T-helper 1 cell treated with Interleukin-12 subunit alpha and Interleukin-12 subunit beta and Interleukin-4 antibody, amounts not matched to agents 30 ng/mL and 1 ng/mL, for 36 hours (primary cell): ENCODE measurements around the gene MPRIP. TPM values are rescaled to one million over a fixed set of nuclear protein-coding genes. Genes with fewer than 3 reads are reported as not detected.

Experiments
- intact Hi-C: fragments of 100-400 bp; cut with micrococcal nuclease; formaldehyde crosslinking; loops from one replicate; pipeline ENCODE4 v1.15.1; 2024
- total RNA-seq: library from RNA; stranded (reverse); gene quantifications from 2 replicates; pipeline ENCODE4 v1.2.3, GENCODE V29; 2022

MPRIP gene
- total RNA-seq, 1 donor from 2014 or later, result 212 TPM

GRCh38 chr17:17084941-17085340, 42.7 kb downstream of the MPRIP start:
- intact Hi-C loops, result no loop called here

GRCh38 chr17:17086585-17086984, 44.3 kb downstream of the MPRIP start:
- intact Hi-C loops, result no loop called here

- intact Hi-C loops, result no loop called here
Measured at GRCh38 chr17:17087424-17088015, 45.3 kb downstream of the MPRIP start.

GRCh38 chr17:17088086-17088485, 45.8 kb downstream of the MPRIP start:
- intact Hi-C loops, result no loop called here

DNA sequence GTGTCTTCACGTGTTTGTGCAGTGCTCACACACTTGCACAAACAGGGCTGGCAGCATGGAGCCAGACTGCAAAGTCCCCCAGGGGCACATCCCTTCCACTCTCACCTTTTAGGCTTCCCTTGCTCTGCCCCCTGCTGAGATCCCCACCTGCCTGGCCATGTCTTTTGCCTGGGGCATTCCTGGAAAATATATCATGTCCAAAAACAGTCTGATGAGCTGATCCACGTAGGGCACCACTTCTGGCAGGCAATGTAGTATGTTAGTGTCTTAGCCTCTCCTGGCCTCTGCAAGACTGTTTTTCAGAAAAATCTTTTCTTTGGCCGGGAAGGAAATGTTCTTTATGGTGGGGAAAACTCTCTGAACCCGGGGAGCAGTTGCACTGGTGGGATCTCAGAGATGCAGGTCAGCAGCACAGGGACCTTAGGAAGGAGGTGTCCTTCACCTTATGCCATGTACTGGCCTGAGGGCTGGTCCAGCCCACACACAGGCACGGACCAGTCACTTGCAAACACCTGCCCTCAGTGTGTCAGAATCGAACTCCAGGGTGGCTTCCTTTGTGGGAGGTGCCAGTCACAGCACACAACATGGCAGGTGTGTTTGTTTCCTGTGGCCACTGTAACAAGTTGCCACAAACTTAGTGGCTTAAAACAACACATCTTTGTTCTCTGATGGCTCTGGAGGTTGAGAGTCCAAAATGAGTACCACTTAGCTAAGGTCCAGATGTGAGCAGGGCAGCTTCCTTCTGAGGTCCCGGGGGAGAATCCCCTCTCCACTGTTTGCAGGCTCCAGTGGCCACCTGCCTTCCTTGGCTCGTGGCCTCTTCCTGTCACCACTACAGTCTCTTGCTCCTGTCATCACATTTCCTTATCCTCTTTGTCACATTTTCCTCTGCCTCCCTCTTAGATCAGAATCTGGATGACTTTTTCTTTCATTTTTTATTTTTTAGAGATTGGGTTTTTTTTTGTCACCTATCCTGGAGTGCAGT, 46.6 kb downstream of the MPRIP start:
- intact Hi-C loops, result no loop called here

- intact Hi-C loops, result no loop called here
Measured at GRCh38 chr17:17089796-17090641, 47.8 kb downstream of the MPRIP start.

GRCh38 chr17:17090642-17091103, 48.4 kb downstream of the MPRIP start:
- intact Hi-C loops, result no loop called here

GRCh38 chr17:17091276-17091675, 49.0 kb downstream of the MPRIP start:
- intact Hi-C loops, result no loop called here

DNA sequence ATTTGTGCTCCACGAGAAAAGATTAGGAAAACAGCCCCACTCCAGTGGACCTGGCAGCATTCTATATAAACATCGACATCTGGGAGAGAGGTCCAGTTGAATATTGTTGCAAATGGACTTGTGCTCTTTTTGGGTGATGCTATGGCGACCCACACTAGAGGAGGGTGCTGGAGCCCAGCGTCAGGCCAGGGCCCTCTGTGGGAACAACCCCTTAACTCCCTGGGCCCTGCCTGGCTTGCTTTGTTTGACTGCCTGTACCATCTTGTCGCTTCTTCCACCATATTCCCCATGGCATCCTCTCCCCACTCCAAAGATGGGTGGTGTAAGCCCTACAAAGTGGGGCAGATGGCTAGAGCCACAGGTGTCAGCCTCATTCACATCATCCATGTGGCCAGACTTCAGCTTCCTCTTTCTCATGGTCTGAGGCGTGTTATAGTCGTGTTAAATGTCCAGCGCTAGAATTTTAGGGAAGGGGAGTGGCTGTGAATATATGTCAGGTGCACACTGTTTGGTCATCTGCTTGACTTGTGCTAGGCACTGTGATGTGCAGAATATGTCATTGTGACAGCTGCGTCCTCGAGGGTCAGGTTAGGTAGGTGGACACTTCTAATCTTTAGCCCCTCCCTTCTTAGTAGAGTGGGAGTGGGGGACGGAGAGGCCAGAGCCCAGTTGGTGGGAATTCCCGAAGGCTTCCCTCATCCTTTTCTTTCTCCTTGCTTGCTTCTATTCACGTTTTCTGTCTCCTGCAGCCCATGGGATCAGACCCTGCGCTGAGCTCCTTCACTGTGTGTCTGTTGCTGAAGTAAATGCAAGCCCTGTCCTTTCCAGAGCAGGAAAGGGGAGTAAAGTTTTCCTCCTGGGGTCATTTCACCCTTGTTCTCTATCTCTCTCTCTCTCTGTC, 49.8 kb downstream of the MPRIP start:
- intact Hi-C loops, result no loop called here

DNA sequence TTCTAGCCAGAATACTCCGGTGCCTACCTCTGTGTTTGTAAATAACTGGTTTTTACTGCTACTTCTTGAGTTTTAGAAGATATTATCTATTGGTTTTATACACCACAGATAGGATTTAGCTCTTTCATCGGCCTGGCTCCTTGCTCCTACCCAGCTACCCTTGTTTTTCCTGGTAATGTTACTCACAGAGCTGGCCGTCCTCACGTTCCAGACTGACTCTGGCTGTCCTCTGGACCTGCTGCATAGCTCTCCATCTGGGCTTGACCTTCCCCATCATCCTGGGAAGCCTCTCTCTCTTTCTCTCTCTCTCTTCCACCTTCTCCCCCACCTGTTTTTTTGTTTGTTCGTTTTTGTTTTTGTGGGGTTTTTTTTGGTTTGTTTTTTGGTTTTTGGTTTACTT, 51.5 kb downstream of the MPRIP start:
- intact Hi-C loops, result no loop called here

GRCh38 chr17:17096438-17097178, 54.4 kb downstream of the MPRIP start:
- intact Hi-C loops, result no loop called here

GRCh38 chr17:17097763-17098345, 55.6 kb downstream of the MPRIP start:
- intact Hi-C loops, result no loop called here

- intact Hi-C loops, result no loop called here
Measured at GRCh38 chr17:17098551-17099179, 56.4 kb downstream of the MPRIP start.

GRCh38 chr17:17102176-17102575, 59.9 kb downstream of the MPRIP start:
- intact Hi-C loops, result no loop called here

- intact Hi-C loops, result no loop called here
Measured at GRCh38 chr17:17103160-17103559, 60.9 kb downstream of the MPRIP start.

DNA sequence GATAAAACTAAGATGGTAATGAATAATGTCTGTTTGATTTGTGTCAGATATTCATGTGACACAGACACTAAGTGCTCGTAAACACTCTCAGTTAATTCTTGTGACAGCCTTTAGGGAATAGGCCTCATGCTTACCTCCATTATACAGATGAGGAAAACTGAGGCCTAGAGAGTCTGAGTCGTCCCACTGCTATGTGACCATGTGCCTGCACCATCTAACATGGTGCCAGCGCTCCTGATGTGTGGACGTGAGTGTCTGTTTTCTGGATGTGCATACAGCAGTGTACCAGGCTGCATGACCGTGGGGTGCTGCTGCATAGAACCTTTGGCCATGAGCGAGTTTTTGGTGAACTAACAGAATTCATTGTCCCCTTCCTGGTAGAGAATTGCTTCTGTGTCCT, 61.8 kb downstream of the MPRIP start:
- intact Hi-C loops, result no loop called here

GRCh38 chr17:17104494-17104893, 62.2 kb downstream of the MPRIP start:
- intact Hi-C loops, result no loop called here

DNA sequence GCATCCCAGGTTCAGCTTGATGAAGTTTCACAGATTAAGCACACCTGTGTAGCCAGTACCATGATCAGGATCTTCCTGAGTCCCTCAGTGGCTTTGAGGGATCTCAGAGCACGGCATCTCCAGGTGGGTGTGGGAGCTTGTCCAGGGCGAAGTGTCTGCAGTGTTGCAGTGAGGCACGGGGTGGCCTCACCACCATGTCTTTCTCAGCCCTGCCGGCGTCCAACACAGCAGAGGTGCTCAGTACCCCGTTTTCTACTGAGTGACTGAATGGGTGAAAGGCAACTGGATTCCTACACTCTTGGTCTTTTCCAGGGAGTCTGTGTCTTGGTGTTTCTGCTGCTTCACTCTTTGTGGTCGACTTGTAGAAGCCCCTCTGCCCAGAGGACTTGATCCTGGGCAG, 63.7 kb downstream of the MPRIP start:
- intact Hi-C loops, result no loop called here

DNA sequence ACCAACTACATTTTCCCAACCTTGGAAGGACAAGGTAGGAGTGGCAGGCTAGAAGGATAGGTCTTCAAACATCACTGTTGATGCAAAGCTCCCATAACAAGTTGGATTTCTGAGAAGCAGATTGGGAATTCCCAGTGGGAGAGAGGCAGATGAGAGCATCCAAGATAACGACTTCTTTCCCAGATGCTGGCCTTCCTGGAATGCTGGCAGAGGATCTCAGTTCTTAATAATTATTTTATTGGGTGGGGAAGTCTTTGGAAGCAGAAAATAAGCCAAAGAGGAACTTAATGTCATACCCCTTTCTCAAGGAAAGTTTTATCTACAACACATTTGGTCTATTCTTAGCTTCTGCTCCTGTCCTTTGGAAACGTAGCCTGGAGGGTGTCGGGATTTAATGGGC, 64.5 kb downstream of the MPRIP start:
- intact Hi-C loops, result no loop called here
